Frontal cortex (tissue), 4 donors: ENCODE results near the gene PRDX3. TPM values are rescaled to one million over a fixed set of nuclear protein-coding genes. Genes with fewer than 3 reads are reported as not detected.

Experiments
- DNase-seq, 2 donors: peaks; one replicate each; pipeline ENCODE4 v3.0.0; 2012; ENCODE audit warnings: low spot score in 2 of 2
- FAIRE-seq: peaks from 2 replicates; lab custom pipeline; 2012; peaks lifted over from hg19 to GRCh38; lab: Jason Lieb, UNC
- small RNA-seq: library from RNA; depleted of rRNA; stranded (forward); fragments of <200 nt; gene quantifications from one replicate; pipeline ENCODE3, GENCODE V24; 2014
- total RNA-seq: library from RNA; depleted of rRNA; stranded (reverse); fragments of >200 nt; gene quantifications from one replicate; pipeline ENCODE4 v1.2.3, GENCODE V29; 2014
- donor health status: control.
- donor health status: control.
- donor health status: control.

The PRDX3 gene
- total RNA-seq, 1 donor from 2014 or later: 113 TPM

DNA sequence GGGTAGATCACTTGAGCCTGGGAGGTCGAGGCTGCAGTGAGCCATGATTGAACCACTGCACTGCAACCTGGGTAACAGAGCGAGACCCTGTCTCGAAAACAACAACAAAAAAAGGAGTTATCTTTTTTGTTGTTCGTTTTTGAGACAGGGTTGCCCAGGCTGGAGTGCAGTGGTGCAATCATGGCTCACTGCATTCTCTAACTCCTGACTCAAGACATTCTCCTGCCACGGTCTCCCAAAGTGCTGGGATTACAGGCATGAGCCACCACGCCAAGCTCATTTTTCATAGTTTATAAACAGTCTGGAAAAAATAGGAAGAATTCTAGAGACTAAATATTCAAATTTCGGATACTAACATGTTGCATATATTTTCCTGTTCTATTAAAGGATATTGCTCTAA, 42.5 kb downstream of the PRDX3 start:
- no peak for FAIRE-seq
- no peak for DNase-seq

DNA sequence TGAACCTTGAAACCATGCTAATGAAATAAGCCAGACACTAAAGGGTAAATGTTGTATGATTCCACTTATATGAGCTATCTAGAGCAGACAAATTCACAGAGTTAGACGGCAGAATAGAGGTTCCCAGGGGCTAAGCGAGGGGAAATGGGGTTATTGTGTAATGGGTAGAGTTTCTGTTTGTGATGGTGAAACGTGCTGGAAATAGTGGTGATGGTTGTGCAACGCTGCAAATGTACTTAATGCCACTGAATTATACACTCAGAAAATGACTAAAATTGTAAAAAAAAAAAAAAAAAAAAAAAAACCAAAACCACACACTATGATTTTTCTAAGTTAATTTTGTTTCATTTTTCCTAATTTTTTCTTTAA, 43.1 kb downstream of the PRDX3 start:
- DNase-seq: no peak
- no peak for FAIRE-seq

DNA sequence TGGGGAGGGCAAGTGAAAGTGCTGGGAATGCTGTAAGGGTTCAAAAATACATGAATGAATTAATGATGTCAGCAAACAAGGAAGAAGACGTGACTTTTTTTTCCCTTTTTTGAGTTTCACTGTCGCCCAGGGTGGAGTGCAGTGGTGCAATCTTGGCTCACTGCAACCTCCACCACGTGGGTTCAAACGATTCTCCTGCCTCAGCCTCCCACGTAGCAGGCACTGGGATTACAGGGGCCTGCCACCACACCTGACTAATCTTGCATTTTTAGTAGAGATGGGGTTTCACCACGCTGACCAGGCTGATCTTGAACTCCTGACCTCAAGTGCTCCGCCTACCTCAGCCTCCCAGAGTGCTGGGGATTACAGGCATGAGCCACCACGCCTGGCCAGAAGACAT, 44.7 kb downstream of the PRDX3 start:
- no peak for DNase-seq
- FAIRE-seq: no peak

DNA sequence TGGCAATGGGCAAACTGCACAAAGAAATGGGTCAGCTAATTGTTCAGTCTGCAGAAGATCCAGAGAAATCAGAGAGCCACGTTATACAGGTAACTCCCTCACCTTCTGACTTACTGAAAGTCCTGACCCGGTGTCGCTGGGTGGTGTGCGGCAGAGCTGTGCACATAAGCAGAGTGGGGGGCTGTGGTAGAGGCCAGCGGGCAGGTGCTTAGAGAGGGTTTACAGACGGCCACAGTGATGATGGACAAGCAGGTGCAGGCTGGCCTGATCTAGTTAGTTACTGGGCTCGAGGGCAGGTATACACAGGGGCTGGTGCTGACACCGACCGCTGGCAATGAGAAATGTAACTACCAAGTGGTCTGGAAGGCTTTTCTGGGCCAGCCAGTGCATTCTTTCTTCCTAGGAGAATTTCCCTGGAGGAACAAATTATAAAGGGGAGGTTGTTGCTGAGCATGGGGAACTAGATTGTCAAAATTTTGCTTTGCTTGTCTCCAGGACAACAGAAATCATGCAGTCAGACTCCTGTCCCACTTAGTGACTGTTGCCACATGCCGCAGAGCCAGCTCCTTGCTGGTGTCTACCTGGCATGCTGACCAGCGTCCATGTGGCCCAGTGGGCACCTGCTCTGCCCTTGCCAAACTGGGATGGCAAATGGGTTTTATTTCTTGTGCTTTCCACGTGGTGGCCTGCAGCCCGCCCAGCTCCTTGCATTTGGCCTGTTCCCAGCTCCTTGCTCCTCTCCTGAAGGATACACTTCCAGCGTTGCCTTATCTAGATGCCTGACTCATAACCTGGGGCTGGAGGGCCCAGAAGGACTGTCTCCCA, 45.9 kb downstream of the PRDX3 start:
- DNase-seq: no peak

DNA sequence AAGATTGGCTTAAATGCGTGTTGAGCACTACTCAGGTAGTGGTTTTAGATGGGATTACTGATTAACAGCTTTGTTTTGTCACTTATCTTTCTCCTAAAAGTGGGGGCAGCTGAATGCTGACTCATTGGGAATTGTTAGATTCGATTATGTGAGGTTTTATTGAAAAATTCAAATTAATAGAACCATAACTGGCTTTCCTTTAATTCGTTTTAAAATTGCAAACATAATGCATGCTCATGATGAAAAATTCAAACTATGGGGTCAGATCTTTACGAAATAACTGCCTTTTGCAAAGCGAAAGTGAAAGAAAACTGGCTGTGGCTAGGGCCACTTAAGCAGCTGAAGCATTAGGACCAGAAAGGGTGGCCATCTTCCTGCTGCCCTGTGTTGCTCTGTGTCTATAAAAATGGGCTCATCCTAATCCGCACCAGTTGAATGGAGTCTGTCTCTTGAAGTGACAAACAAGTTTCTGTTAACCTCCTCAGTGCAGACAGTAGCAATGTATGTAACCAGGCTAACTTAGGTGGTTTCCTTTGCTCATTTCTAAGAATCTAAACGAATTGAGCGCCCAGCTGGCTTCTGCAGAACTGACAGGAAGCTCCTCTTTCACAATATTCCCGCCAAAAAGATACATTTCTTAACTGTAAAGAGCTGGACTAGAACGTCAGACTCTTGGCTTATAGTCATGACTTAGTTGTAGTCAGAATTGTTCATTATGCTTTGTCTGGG, 46.9 kb downstream of the PRDX3 start:
- DNase-seq: no peak
- FAIRE-seq: no peak

More for the DNA sequence above, 45.9 kb downstream of the PRDX3 start:
- no peak for FAIRE-seq

DNA sequence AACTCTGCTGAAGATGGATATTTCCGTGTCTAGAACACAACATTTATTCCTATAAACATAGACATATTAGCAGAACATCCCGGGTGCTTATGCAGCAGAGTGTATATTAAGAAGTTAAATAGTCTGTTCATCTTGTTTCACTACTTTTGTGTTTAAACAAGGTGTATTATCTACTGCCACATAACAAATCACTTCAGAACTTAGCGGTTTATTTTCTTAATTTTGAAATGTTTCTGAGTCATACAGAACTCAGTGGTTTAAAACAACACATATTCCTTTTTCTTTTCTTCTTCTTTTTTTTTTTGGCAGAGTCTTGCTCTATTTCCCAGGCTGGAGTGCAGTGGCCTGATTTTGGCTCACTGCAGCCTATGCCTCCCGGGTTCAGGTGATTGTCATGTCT, 48.9 kb downstream of the PRDX3 start:
- DNase-seq: no peak
- no peak for FAIRE-seq

DNA sequence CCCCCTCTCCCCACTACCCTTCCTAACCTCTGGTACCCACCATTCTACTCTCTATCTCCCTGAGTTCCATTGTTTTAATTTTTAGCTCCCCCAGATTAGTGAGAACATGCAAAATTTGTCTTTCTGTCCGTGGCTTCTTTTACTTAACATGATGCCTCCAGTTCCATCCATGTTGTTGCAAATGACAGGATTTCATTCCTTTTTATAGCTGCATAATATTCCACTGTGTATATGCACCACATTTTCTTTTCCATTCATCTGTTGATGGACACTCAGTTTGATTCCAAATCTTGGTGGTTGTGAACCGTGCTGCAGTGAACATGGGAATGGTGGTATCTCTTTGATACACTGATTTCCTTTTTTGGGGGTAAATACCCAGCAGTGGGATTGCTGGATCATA, 52.7 kb downstream of the PRDX3 start:
- FAIRE-seq (no peak), DNase-seq (no peak)

DNA sequence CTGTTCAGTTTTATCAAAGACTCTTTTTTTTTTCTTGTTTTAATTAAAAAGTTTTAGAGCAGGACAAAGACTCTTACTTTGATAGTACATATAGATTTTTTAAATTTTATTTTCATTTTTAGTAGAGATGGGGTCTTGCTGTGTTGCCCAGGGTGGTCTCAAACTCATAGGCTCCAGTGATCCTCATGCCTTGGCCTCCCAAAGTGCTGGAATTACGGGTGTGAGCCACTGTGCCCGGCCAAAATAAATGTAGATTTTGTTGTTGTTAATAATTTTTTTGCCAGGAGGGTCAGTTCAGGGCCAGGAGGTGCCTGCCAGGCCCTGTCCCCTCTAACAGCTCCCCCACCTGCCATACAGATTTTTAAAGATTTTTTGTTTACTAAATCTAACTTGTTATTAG, 57.7 kb downstream of the PRDX3 start:
- FAIRE-seq: no peak
- DNase-seq: no peak

DNA sequence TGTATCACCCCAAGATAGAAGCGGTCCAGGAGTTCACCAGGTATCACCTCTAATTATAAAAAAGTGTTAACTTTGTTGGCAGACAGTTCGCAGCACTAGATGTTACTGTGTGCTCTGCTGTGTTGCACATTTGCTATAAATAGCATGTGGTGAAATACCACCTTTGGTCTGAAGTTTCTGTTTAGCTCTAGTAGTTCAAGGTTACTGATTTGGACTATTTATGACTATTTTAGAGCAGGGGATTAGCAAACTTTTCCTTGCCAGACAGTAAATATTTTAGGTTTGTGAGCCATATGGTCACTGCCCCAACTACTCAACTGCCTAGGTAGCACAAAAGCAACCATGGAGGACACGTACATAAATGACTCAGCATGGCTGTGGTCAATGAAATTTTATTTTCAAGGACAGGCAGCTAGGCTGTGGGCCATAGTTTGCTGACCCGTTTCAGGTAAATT, 58.2 kb downstream of the PRDX3 start:
- FAIRE-seq: no peak
- no peak for DNase-seq

DNA sequence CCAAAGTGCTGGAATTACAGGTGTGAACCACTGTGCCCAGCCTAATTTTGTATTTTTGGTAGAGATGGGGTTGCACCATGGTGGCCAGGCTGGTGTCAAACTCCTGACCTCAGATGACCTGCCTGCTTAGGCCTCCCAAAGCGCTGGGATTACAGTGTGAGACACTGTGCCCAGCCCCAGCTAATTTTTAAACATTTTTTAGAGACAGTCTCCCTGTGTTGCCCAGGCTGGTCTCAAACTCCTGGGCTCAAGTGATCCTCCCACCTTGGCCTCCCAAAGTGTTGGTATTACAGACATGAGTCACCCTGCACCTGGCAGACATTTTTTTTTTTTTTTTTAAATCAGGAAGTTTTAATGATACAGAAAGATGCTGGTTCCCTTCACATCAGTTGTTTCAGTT, 59.2 kb downstream of the PRDX3 start:
- FAIRE-seq: no peak
- no peak for DNase-seq

DNA sequence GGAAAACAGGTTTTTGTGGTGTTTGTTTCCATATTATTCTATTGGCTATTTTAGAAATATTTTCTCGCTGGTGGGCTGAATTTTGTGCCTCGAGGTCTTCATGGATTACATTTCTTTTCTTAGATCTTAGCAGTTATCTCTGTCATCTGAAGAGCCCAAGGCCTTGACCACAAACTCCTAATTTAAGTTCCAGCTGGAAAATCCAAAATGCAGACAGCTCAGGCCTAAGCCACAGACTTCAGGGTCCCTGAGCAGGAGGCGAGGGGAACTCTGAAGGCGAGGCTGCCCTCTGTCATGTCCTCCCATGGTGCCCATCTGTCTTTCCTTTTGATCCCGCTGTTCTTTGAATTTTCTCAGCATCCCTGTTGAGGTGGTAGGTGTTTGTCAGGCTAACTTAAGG, 60.4 kb downstream of the PRDX3 start:
- no peak for DNase-seq
- FAIRE-seq: no peak

Small RNAs within 50 kb of the gene (small RNA-seq; reads per million reads assigned to genes)
- not detected for gene RN7SL749P

Other genes with a start within 250 kb of the PRDX3 start
- gene NANOS1, start 149.1 kb downstream of the PRDX3 start, total RNA-seq: 7.3 TPM
- gene EIF3A, start 98.0 kb downstream of the PRDX3 start, total RNA-seq: 66.4 TPM
- 70.1 TPM for gene DENND10, start 74.7 kb downstream of the PRDX3 start, total RNA-seq
- 21.6 TPM for gene SFXN4, start 13.1 kb downstream of the PRDX3 start, total RNA-seq
- 11.4 TPM for gene GRK5, start 28.8 kb upstream of the PRDX3 start, total RNA-seq